PC-9 (cell line): ENCODE measurements around the gene ATP1A3. TPM values are rescaled to one million over a fixed set of nuclear protein-coding genes. Genes with fewer than 3 reads are reported as not detected.

Source experiments
- BruUV-seq: library from RNA; stranded (reverse); fragments of 400-500 nt; replicated peaks from 2 replicates; lab custom pipeline; 2021; lab: Mats Ljungman, UMichigan
- CTCF ChIA-PET: fragments of 300-600 bp; sonication (Branson Sonifier 250); formaldehyde crosslinking; loops from one replicate; lab custom pipeline; 2022; ENCODE audit warnings: antibody characterized with exemption; lab: Charles Lee
- POLR2A ChIA-PET: fragments of 300-600 bp; sonication (Branson Sonifier 250); formaldehyde crosslinking; loops from one replicate; lab custom pipeline; 2022; ENCODE audit warnings: antibody characterized with exemption; ENCODE audit not compliant: unreplicated experiment; lab: Charles Lee
- DNase-seq, 2 experiments: peaks; one replicate each; pipeline versions ENCODE4 v3.0.0 to v3.0.0-alpha.2; 2015 to 2022; ENCODE audit warnings: mixed read lengths in 1 of 2
- H2AFZ ChIP-seq: fragments of 200-600 bp; sonication (generic); 2 replicates; pipeline ENCODE4 v1.8.1; 2017; ENCODE audit warnings: antibody characterized with exemption
- H3F3A ChIP-seq: fragments of 200-600 bp; sonication (generic); 2 replicates; pipeline ENCODE4 v1.8.1; 2017; ENCODE audit warnings: antibody characterized with exemption, mild to moderate bottlenecking, low read depth; ENCODE audit not compliant: insufficient read depth
- H3K27ac ChIP-seq: fragments of 200-600 bp; sonication (generic); 2 replicates; pipeline ENCODE4 v1.6.1; 2016; ENCODE audit warnings: mixed run types
- H3K27me3 ChIP-seq: fragments of 200-600 bp; sonication (generic); 2 replicates; pipeline ENCODE4 v1.6.1; 2016; ENCODE audit warnings: low read depth, mixed run types; ENCODE audit not compliant: insufficient read depth
- H3K36me3 ChIP-seq: fragments of 200-600 bp; sonication (generic); 2 replicates; pipeline ENCODE4 v1.6.1; 2016; ENCODE audit warnings: low read depth, mixed run types
- H3K4me1 ChIP-seq: fragments of 200-600 bp; sonication (generic); replicated peaks from 2 replicates; pipeline ENCODE4 v1.6.1; 2016; ENCODE audit warnings: mixed run types; ENCODE audit not compliant: insufficient read depth
- H3K4me2 ChIP-seq: fragments of 200-600 bp; sonication (generic); 2 replicates; pipeline ENCODE4 v1.6.1; 2017; ENCODE audit warnings: mixed run types
- H3K4me3 ChIP-seq: fragments of 200-600 bp; sonication (generic); 2 replicates; pipeline ENCODE4 v1.6.1; 2016; ENCODE audit warnings: mixed run types
- H3K79me2 ChIP-seq: fragments of 200-600 bp; sonication (generic); 2 replicates; pipeline ENCODE4 v1.6.1; 2017; ENCODE audit warnings: low read depth, mixed run types
- H3K9me2 ChIP-seq: fragments of 200-600 bp; sonication (generic); 2 replicates; pipeline ENCODE4 v1.8.1; 2017; ENCODE audit warnings: mild to moderate bottlenecking; ENCODE audit not compliant: insufficient read depth
- H3K9me3 ChIP-seq: fragments of 200-600 bp; sonication (generic); 2 replicates; pipeline ENCODE4 v1.8.1; 2016; ENCODE audit warnings: low read depth; ENCODE audit not compliant: insufficient read depth
- H4K20me1 ChIP-seq: fragments of 200-600 bp; sonication (generic); 2 replicates; pipeline ENCODE4 v1.8.1; 2017; ENCODE audit not compliant: insufficient read depth
- EZH2 ChIP-seq: fragments of 200-600 bp; sonication (generic); IDR thresholded peaks from 2 replicates; pipeline ENCODE4 v1.8.0; 2017; ENCODE audit warnings: antibody characterized with exemption, low read depth
- intact Hi-C: fragments of 100-400 bp; cut with micrococcal nuclease; formaldehyde crosslinking; loops from one replicate; pipeline ENCODE4 v1.10.0; 2022; ENCODE audit not compliant: unreplicated experiment
- total RNA-seq: library from RNA; stranded (reverse); gene quantifications from 2 replicates; pipeline ENCODE4 v1.2.3, GENCODE V29; 2021
- TF ChIP-seq, protein P1 (sequence below): fragments of 200-600 bp; sonication (generic); conservative IDR thresholded peaks from 2 replicates; pipeline ENCODE4 v1.6.1; 2017; ENCODE audit warnings: mixed run types, antibody characterized with exemption, mild to moderate bottlenecking, moderate library complexity

The ATP1A3 gene
- total RNA-seq, 1 experiment from 2014 or later, result not detected

- H3K4me2 ChIP-seq, result no peak overlapping the region
- ChIA-PET POLR2A (interaction anchor here (0.6 kb wide), 1 partner anchor 1186 kb away, joined by 15 read pairs; no protein-coding TSS in a partner anchor), CTCF (interaction anchor here (1.4 kb wide), 1 partner anchor 8 kb away, joined by 7 read pairs; the partner anchor contains the start of gene ERFL)
- no peak overlapping the region for H2AFZ ChIP-seq
- no peaks in the 10 kb centered on the region for H3K79me2 ChIP-seq
- no peaks in the 10 kb centered on the region for H4K20me1 ChIP-seq
- intact Hi-C loops, result loop anchor here (2.0 kb wide), 1 partner anchor 47 kb away; no protein-coding TSS in a partner anchor
- no peaks in the 10 kb centered on the region for H3K9me3 ChIP-seq
- peaks cover 7% of the 10 kb centered on the region; the same call in 1 of the 2 replicates for H3F3A ChIP-seq
- no peak overlapping the region for H3K4me3 ChIP-seq
- H3K27me3 ChIP-seq, result peaks cover 39% of the 10 kb centered on the region
- H3K36me3 ChIP-seq, result no peaks in the 10 kb centered on the region
- no peaks in the 10 kb centered on the region for H3K4me1 ChIP-seq
- DNase-seq, result no peak
- BruUV-seq, result no TSS peak
- no peak for TF ChIP-seq EZH2
- H3K27ac ChIP-seq, result no peak overlapping the region
- no peaks in the 10 kb centered on the region for H3K9me2 ChIP-seq
Measured at GRCh38 chr19:41935760-41936415, 58.1 kb downstream of the ATP1A3 start.

- Histone ChIP-seq H3K9me3 (no peaks in the 10 kb centered on the region), H3K4me1 (no peaks in the 10 kb centered on the region), H3K4me2 (no peak overlapping the region), H3K9me2 (no peaks in the 10 kb centered on the region), H3K36me3 (no peaks in the 10 kb centered on the region), H4K20me1 (no peaks in the 10 kb centered on the region), H3K27me3 (peaks cover 44% of the 10 kb centered on the region), H3K4me3 (no peak overlapping the region), H2AFZ (no peak overlapping the region), H3F3A (peaks cover 7% of the 10 kb centered on the region; the same call in 1 of the 2 replicates), H3K79me2 (no peaks in the 10 kb centered on the region), H3K27ac (no peak overlapping the region)
- DNase-seq, result peak in 1 of 2 experiments; percentile 69
- POLR2A ChIA-PET, result no interaction called here
- CTCF ChIA-PET, result no interaction called here
- intact Hi-C loops, result loop anchor here (2.0 kb wide), 1 partner anchor 46 kb away; no protein-coding TSS in a partner anchor
- BruUV-seq, result no TSS peak
- no peak for TF ChIP-seq EZH2
- TF ChIP-seq, protein P1, sequence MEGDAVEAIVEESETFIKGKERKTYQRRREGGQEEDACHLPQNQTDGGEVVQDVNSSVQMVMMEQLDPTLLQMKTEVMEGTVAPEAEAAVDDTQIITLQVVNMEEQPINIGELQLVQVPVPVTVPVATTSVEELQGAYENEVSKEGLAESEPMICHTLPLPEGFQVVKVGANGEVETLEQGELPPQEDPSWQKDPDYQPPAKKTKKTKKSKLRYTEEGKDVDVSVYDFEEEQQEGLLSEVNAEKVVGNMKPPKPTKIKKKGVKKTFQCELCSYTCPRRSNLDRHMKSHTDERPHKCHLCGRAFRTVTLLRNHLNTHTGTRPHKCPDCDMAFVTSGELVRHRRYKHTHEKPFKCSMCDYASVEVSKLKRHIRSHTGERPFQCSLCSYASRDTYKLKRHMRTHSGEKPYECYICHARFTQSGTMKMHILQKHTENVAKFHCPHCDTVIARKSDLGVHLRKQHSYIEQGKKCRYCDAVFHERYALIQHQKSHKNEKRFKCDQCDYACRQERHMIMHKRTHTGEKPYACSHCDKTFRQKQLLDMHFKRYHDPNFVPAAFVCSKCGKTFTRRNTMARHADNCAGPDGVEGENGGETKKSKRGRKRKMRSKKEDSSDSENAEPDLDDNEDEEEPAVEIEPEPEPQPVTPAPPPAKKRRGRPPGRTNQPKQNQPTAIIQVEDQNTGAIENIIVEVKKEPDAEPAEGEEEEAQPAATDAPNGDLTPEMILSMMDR, result peak; percentile 94
Measured at GRCh38 chr19:41934849-41935374, 59.1 kb downstream of the ATP1A3 start.

DNA sequence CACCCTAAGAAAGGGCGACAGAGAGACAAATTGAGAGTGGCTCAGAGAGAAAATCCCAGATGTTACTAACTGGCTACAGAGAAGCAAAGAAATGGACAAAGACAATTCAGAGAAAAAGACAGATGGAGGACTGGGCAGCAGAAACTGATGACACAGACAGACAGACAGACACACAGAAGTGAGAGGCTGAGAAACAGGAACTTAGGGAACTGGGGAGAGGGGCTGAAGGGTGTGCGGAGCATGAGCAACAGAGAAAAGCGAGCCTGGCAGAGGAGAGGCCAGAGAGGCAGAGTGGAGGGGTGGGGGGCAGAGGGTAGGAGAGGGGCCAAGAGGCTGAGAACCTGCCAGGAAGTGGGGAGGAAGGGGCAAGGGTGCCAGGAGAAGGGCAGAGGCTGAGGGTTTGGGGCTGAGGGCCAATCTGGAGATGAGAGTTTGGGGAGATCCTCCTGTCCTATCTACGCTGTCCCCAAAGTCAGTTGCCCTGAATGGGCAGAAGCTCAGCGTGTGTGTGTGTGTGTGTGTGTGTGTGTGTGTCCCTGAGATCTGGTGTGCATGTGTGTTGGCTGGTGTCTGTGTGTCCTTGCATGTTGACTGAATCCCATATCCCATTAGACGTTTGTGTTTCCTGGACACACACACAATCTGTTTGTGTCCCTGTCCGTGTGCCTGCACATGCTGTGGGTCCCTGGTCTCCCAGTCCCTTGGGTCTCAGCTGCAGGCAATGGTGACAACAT, 60.2 kb downstream of the ATP1A3 start:
- TF ChIP-seq EZH2, result no peak
- TF ChIP-seq, protein P1, result no peak
- POLR2A ChIA-PET, result no interaction called here

More for the DNA sequence above, 60.2 kb downstream of the ATP1A3 start:
- no peak overlapping the region for H3K4me3 ChIP-seq
- H3K4me1 ChIP-seq, result peaks cover 5% of the 10 kb centered on the region; the same call in 1 of the 2 replicates
- H3K27me3 ChIP-seq, result peaks cover 51% of the 10 kb centered on the region
- H3K36me3 ChIP-seq, result no peaks in the 10 kb centered on the region
- no TSS peak for BruUV-seq
- DNase-seq, result no peak
- peaks cover 7% of the 10 kb centered on the region; the same call in 1 of the 2 replicates for H3F3A ChIP-seq
- H3K27ac ChIP-seq, result no peak overlapping the region
- no peak overlapping the region for H2AFZ ChIP-seq
- H4K20me1 ChIP-seq, result no peaks in the 10 kb centered on the region
- intact Hi-C loops, result loop anchor here (2.0 kb wide), 1 partner anchor 45 kb away; no protein-coding TSS in a partner anchor
- CTCF ChIA-PET, result interaction anchor here (0.6 kb wide), 1 partner anchor 48 kb away, joined by 4 read pairs; no protein-coding TSS in a partner anchor
- H3K9me2 ChIP-seq, result no peaks in the 10 kb centered on the region
- no peak overlapping the region for H3K4me2 ChIP-seq
- H3K79me2 ChIP-seq, result no peaks in the 10 kb centered on the region
- H3K9me3 ChIP-seq, result no peaks in the 10 kb centered on the region
